Brain microvascular endothelial cell (primary cell): ENCODE results near the gene HPD.
"Not testable (repeated sequence)": the region's sequence is repeated elsewhere in the genome, so short reads cannot be mapped to it uniquely, and the experiment has no call there.

Experiments used
- DNase-seq: peaks from one replicate; pipeline ENCODE4 v3.0.0-alpha.2; 2020
- H3K27ac ChIP-seq: fragments of 250-450 bp; sonication (Bioruptor Pico); 2 replicates; pipeline ENCODE4 v1.5.1; 2020; ENCODE audit warnings: mild to moderate bottlenecking, moderate library complexity
- H3K27me3 ChIP-seq: fragments of 250-450 bp; sonication (Bioruptor Pico); replicated peaks from 2 replicates; pipeline ENCODE4 v1.5.1; 2020; ENCODE audit warnings: mild to moderate bottlenecking
- H3K36me3 ChIP-seq: fragments of 250-450 bp; sonication (Bioruptor Pico); replicated peaks from 2 replicates; pipeline ENCODE4 v1.5.1; 2020; ENCODE audit warnings: mild to moderate bottlenecking
- H3K4me3 ChIP-seq: 2 replicates; pipeline ENCODE4 v1.5.1; 2011; ENCODE audit warnings: low read depth, mild to moderate bottlenecking, control low read depth, low read length, moderate library complexity
- CTCF ChIP-seq: IDR thresholded peaks from 2 replicates; pipeline ENCODE4 v1.5.1; 2011; ENCODE audit warnings: low read depth, mild to moderate bottlenecking, moderate library complexity, low read length, control low read depth, inconsistent platforms; ENCODE audit errors: missing control alignments
- in situ Hi-C: cut with HindIII; loops from 2 replicates; pipeline ENCODE4 v1.10.0; 2017; ENCODE audit warnings: low sequenced_read_pairs, low pct_ligation_motif_present

HPD gene

GRCh38 chr12:121792607-121793439 is 65.8 kb downstream of the HPD start:
- DNase-seq, result no peak
- in situ Hi-C loops, result no loop called here
- H3K27me3 ChIP-seq, result no peaks in the 10 kb centered on the region
- no peak for TF ChIP-seq CTCF
- peak overlapping the region; percentile 61 for H3K4me3 ChIP-seq
- no peak overlapping the region for H3K27ac ChIP-seq
- peaks cover 3% of the 10 kb centered on the region for H3K36me3 ChIP-seq

- no peaks in the 10 kb centered on the region for H3K27me3 ChIP-seq
- in situ Hi-C loops, result no loop called here
- no peak overlapping the region for H3K4me3 ChIP-seq
- no peak for DNase-seq
- no peak for TF ChIP-seq CTCF
- H3K27ac ChIP-seq, result no peak overlapping the region
- peaks cover 3% of the 10 kb centered on the region for H3K36me3 ChIP-seq
Measured at GRCh38 chr12:121791671-121792551, 66.7 kb downstream of the HPD start.

- H3K27ac ChIP-seq, H3K4me3 ChIP-seq, H3K36me3 ChIP-seq, DNase-seq, in situ Hi-C loops, H3K27me3 ChIP-seq: not testable (repeated sequence)
Measured at GRCh38 chr12:121790785-121791184, 67.9 kb downstream of the HPD start.

- TF ChIP-seq CTCF, result no peak
- Histone ChIP-seq H3K27me3 (no peaks in the 10 kb centered on the region), H3K4me3 (no peak overlapping the region), H3K27ac (no peak overlapping the region), H3K36me3 (no peaks in the 10 kb centered on the region)
- no peak for DNase-seq
- in situ Hi-C loops, result no loop called here
Measured at GRCh38 chr12:121789800-121790728, 68.6 kb downstream of the HPD start.
